NCI-H2227 (cell line): Measurements from ENCODE around the gene KAZN.
A peak's percentile ranks its signal among the peaks of the same experiment; 100 is the strongest.

Experiments used
- DNase-seq: peaks from one replicate; lab custom pipeline; 2025; ENCODE audit not compliant: unreplicated experiment; lab: John Stamatoyannopoulos, UW

KAZN gene

GRCh38 chr1:14786109-14786675 is 187.7 kb downstream of the KAZN start:
- DNase-seq, result no peak

GRCh38 chr1:14786681-14787080 is 188.2 kb downstream of the KAZN start:
- peak; percentile 64 for DNase-seq

- no peak for DNase-seq
Observed at GRCh38 chr1:14787604-14788003, 189.1 kb downstream of the KAZN start.

- DNase-seq, result no peak
Observed at GRCh38 chr1:14788080-14788479, 189.6 kb downstream of the KAZN start.

- DNase-seq, result no peak
Observed at GRCh38 chr1:14790982-14791381, 192.5 kb downstream of the KAZN start.

GRCh38 chr1:14791654-14792053 is 193.2 kb downstream of the KAZN start:
- no peak for DNase-seq

GRCh38 chr1:14794136-14794768 is 195.8 kb downstream of the KAZN start:
- no peak for DNase-seq

GRCh38 chr1:14794906-14795305 is 196.4 kb downstream of the KAZN start:
- DNase-seq, result no peak

- no peak for DNase-seq
Observed at GRCh38 chr1:14795589-14795988, 197.1 kb downstream of the KAZN start.

- no peak for DNase-seq
Observed at GRCh38 chr1:14800014-14800413, 201.5 kb downstream of the KAZN start.

- no peak for DNase-seq
Observed at GRCh38 chr1:14800500-14801076, 202.1 kb downstream of the KAZN start.

- no peak for DNase-seq
Observed at GRCh38 chr1:14803002-14803789, 204.7 kb downstream of the KAZN start.

GRCh38 chr1:14804626-14805025 is 206.1 kb downstream of the KAZN start:
- DNase-seq, result no peak

- DNase-seq, result no peak
Observed at GRCh38 chr1:14806772-14807171, 208.3 kb downstream of the KAZN start.

GRCh38 chr1:14808768-14809167 is 210.3 kb downstream of the KAZN start:
- DNase-seq, result no peak

- DNase-seq, result no peak
Observed at GRCh38 chr1:14809191-14809981, 210.9 kb downstream of the KAZN start.

GRCh38 chr1:14810595-14811361 is 212.3 kb downstream of the KAZN start:
- DNase-seq, result no peak

- no peak for DNase-seq
Observed at GRCh38 chr1:14811573-14811972, 213.1 kb downstream of the KAZN start.

GRCh38 chr1:14812189-14812588 is 213.7 kb downstream of the KAZN start:
- DNase-seq, result no peak

- DNase-seq, result peak; percentile 22
Observed at GRCh38 chr1:14815175-14815877, 216.8 kb downstream of the KAZN start.
